DND-41 (cell line): ENCODE measurements around the gene TAF10.

ENCODE experiments used
- ATAC-seq: fragments of 200-7000 bp; cut with Tn5 transposase; 3 replicates; pipeline ENCODE4 v1.9.1; 2021; ENCODE audit warnings: low read depth; ENCODE audit not compliant: insufficient read depth
- DNase-seq: peaks from one replicate; pipeline ENCODE4 v3.0.0-alpha.2; 2020
- H2AFZ ChIP-seq: 2 replicates; pipeline ENCODE4 v1.6.0; 2012; ENCODE audit warnings: low read depth, low read length
- H3K27ac ChIP-seq: 2 replicates; pipeline ENCODE4 v1.5.1; 2012; ENCODE audit warnings: low read length, inconsistent platforms
- H3K27me3 ChIP-seq: fragments of 200-600 bp; sonication (generic); 2 replicates; pipeline ENCODE4 v1.6.0; 2012; ENCODE audit warnings: low read length, mild to moderate bottlenecking, inconsistent platforms; ENCODE audit not compliant: insufficient read depth, poor library complexity
- H3K36me3 ChIP-seq: 2 replicates; pipeline ENCODE4 v1.5.1; 2012; ENCODE audit warnings: low read length, inconsistent platforms; ENCODE audit not compliant: insufficient read depth
- H3K4me1 ChIP-seq: 2 replicates; pipeline ENCODE4 v1.5.1; 2012; ENCODE audit warnings: mild to moderate bottlenecking, low read length; ENCODE audit not compliant: insufficient read depth
- H3K4me2 ChIP-seq: 2 replicates; pipeline ENCODE4 v1.6.0; 2012; ENCODE audit warnings: mild to moderate bottlenecking, moderate library complexity, low read length, inconsistent platforms; ENCODE audit not compliant: insufficient read depth
- H3K4me3 ChIP-seq, 2 experiments: fragments of 200-600 bp in 1 of 2; shearing (Covaris generic) in 1 of 2; 2 replicates each; pipeline ENCODE4 v1.5.1; 2012 to 2016; ENCODE audit warnings: inconsistent platforms in 2 of 2, low read length in 2 of 2, mild to moderate bottlenecking in 2 of 2, low read depth in 1 of 2, moderate library complexity in 1 of 2
- H3K79me2 ChIP-seq: 2 replicates; pipeline ENCODE4 v1.6.0; 2012; ENCODE audit warnings: low read length, inconsistent platforms; ENCODE audit not compliant: insufficient read depth
- H3K9ac ChIP-seq: 2 replicates; pipeline ENCODE4 v1.6.0; 2012; ENCODE audit warnings: low read depth, mild to moderate bottlenecking, inconsistent platforms, low read length, moderate library complexity
- H3K9me3 ChIP-seq: 2 replicates; pipeline ENCODE4 v1.5.1; 2012; ENCODE audit warnings: low read length, moderate library complexity, mild to moderate bottlenecking, inconsistent platforms; ENCODE audit not compliant: insufficient read depth, severe bottlenecking
- H4K20me1 ChIP-seq: 2 replicates; pipeline ENCODE4 v1.6.0; 2012; ENCODE audit warnings: low read length; ENCODE audit not compliant: insufficient read depth
- EZH2 ChIP-seq: IDR thresholded peaks from 3 replicates; pipeline ENCODE4 v1.6.1; 2012; ENCODE audit warnings: borderline replicate concordance, low read depth, mild to moderate bottlenecking, moderate library complexity, low read length, inconsistent platforms; ENCODE audit not compliant: severe bottlenecking
- TF ChIP-seq, protein P1 (sequence below): IDR thresholded peaks from 2 replicates; pipeline ENCODE4 v1.5.1; 2012; ENCODE audit warnings: borderline replicate concordance, low read length, moderate library complexity, mild to moderate bottlenecking; ENCODE audit not compliant: poor library complexity, severe bottlenecking; ENCODE audit errors: extremely low read depth

The TAF10 gene

DNA sequence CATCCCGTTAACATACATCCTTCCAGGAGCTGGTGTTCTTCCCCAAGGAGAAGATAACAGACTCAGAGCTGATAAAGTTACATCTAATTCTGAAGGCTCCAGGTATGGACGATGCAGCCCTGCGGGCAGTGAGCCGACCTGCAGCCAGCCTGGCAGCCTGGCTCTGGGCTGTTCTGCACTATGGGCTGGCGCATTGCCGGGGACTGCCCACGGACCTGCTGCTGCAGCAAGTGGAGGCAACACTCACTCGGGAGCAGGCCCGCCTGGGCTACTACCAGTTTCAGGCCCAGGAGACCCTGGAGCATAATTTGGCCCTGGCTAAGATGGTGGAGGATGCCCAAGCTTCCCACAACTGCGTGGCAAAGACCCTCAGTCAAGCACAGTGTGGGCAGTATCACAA lies 48.3 kb downstream of the TAF10 start:
- no peaks in the 10 kb centered on the region for H3K79me2 ChIP-seq
- H3K4me2 ChIP-seq = no peak overlapping the region
- H3K27ac ChIP-seq = no peak overlapping the region
- no peaks in the 10 kb centered on the region for H3K9me3 ChIP-seq
- H3K4me1 ChIP-seq = no peaks in the 10 kb centered on the region
- no peak overlapping the region for H3K4me3 ChIP-seq
- ATAC-seq = no peak
- H2AFZ ChIP-seq = no peak overlapping the region
- H3K27me3 ChIP-seq = no peaks in the 10 kb centered on the region
- no peaks in the 10 kb centered on the region for H4K20me1 ChIP-seq
- no peaks in the 10 kb centered on the region for H3K36me3 ChIP-seq
- DNase-seq = no peak
- no peak overlapping the region for H3K9ac ChIP-seq
- TF ChIP-seq EZH2 = no peak
- TF ChIP-seq, protein P1, sequence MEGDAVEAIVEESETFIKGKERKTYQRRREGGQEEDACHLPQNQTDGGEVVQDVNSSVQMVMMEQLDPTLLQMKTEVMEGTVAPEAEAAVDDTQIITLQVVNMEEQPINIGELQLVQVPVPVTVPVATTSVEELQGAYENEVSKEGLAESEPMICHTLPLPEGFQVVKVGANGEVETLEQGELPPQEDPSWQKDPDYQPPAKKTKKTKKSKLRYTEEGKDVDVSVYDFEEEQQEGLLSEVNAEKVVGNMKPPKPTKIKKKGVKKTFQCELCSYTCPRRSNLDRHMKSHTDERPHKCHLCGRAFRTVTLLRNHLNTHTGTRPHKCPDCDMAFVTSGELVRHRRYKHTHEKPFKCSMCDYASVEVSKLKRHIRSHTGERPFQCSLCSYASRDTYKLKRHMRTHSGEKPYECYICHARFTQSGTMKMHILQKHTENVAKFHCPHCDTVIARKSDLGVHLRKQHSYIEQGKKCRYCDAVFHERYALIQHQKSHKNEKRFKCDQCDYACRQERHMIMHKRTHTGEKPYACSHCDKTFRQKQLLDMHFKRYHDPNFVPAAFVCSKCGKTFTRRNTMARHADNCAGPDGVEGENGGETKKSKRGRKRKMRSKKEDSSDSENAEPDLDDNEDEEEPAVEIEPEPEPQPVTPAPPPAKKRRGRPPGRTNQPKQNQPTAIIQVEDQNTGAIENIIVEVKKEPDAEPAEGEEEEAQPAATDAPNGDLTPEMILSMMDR = no peak

DNA sequence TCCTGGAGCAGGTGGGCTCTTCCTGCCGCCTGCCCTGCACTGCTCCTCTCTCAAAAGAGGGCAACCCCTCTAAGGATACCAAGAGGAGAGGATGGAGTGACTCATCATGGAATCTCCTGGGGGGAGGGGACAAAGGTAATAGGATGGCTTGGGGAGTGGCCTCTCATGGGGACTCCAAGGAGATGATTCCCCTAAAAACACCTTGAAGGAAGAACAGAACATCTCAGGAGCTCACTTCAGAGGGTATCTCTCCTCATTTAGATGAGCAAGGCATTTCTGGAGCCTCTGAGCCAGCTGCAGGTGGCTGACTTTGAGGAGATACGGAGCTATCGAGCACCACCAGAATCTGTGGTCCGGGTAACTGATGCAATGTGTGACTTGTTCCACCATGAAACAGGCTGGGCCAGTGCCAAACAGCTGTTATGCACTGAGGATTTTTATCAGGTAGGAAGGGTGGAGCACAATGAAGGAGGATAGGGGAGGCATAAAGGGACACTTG lies 48.8 kb downstream of the TAF10 start:
- H3K9me3 ChIP-seq = no peaks in the 10 kb centered on the region
- no peak overlapping the region for H3K4me2 ChIP-seq
- no peak overlapping the region for H2AFZ ChIP-seq
- H3K9ac ChIP-seq = no peak overlapping the region
- no peak for ATAC-seq
- no peaks in the 10 kb centered on the region for H3K4me1 ChIP-seq
- DNase-seq = no peak
- H3K27me3 ChIP-seq = no peaks in the 10 kb centered on the region
- TF ChIP-seq, protein P1 = no peak
- TF ChIP-seq EZH2 = no peak
- no peak overlapping the region for H3K4me3 ChIP-seq
- no peaks in the 10 kb centered on the region for H3K79me2 ChIP-seq
- no peaks in the 10 kb centered on the region for H4K20me1 ChIP-seq
- H3K36me3 ChIP-seq = no peaks in the 10 kb centered on the region
- no peak overlapping the region for H3K27ac ChIP-seq

DNA sequence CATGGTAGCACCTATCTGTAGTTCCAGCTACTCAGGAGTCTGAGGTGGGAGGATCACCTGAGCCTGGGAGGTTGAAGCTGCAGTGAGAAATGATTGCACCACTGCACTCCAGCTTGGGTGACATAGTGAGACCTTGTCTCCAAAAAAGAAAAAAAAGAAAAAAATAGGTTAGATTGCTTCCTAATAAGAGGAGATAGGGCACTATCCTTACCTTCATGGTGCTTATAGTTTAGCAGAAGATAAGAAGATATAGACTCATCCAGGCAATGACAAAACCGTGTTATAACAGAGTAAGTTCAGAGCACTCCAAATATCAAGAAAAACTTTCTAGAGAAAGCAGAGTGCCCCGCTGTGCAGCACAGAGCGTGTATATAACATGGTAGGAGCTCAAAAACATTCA lies 50.7 kb downstream of the TAF10 start:
- TF ChIP-seq, protein P1 = no peak
- no peak for TF ChIP-seq EZH2
- Histone ChIP-seq H3K27ac (no peak overlapping the region), H3K27me3 (no peaks in the 10 kb centered on the region), H3K36me3 (no peaks in the 10 kb centered on the region), H3K9ac (no peak overlapping the region), H3K4me2 (no peak overlapping the region), H4K20me1 (no peaks in the 10 kb centered on the region), H3K4me3 (no peak overlapping the region), H2AFZ (no peak overlapping the region), H3K9me3 (no peaks in the 10 kb centered on the region), H3K79me2 (no peaks in the 10 kb centered on the region), H3K4me1 (no peaks in the 10 kb centered on the region)
- DNase-seq (no peak), ATAC-seq (no peak)
